ENCODE results near the gene STIM2. TPM values are rescaled to one million over a fixed set of nuclear protein-coding genes. Genes with fewer than 3 reads are reported as not detected.
"Not testable (repeated sequence)": the region's sequence is repeated elsewhere in the genome, so short reads cannot be mapped to it uniquely, and the experiment has no call there.

STIM2 gene
- total RNA-seq, 1 donor from 2014 or later = 43.9 TPM

- Histone ChIP-seq H3K4me1 (peaks cover 9% of the 10 kb centered on the region), H3K9me3 (no peaks in the 10 kb centered on the region), H3K36me3 (no peaks in the 10 kb centered on the region), H3K27ac (no peak overlapping the region), H3K4me3 (no peak overlapping the region), H3K27me3 (ENCODE audit: low read depth) (no peaks in the 10 kb centered on the region)
- DNase-seq (no peak), ATAC-seq (no peak)
- TF ChIP-seq, protein P1, sequence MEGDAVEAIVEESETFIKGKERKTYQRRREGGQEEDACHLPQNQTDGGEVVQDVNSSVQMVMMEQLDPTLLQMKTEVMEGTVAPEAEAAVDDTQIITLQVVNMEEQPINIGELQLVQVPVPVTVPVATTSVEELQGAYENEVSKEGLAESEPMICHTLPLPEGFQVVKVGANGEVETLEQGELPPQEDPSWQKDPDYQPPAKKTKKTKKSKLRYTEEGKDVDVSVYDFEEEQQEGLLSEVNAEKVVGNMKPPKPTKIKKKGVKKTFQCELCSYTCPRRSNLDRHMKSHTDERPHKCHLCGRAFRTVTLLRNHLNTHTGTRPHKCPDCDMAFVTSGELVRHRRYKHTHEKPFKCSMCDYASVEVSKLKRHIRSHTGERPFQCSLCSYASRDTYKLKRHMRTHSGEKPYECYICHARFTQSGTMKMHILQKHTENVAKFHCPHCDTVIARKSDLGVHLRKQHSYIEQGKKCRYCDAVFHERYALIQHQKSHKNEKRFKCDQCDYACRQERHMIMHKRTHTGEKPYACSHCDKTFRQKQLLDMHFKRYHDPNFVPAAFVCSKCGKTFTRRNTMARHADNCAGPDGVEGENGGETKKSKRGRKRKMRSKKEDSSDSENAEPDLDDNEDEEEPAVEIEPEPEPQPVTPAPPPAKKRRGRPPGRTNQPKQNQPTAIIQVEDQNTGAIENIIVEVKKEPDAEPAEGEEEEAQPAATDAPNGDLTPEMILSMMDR (IDR thresholded peaks at IDR 0.05) = no peak
- intact Hi-C loops (cut with DNase I) = no loop called here
Observed at GRCh38 chr4:26892480-26893150, 32.0 kb downstream of the STIM2 start.

- H3K4me1 ChIP-seq = peaks cover under 1% of the 10 kb centered on the region
- no peak for DNase-seq
- no peak overlapping the region for H3K4me3 ChIP-seq
- no peaks in the 10 kb centered on the region for H3K27me3 ChIP-seq (ENCODE audit: low read depth)
- no peak for ATAC-seq
- no peak overlapping the region for H3K27ac ChIP-seq
- no peaks in the 10 kb centered on the region for H3K9me3 ChIP-seq
- H3K36me3 ChIP-seq = no peaks in the 10 kb centered on the region
- intact Hi-C loops (cut with DNase I) = no loop called here
- TF ChIP-seq, protein P1 (IDR thresholded peaks at IDR 0.05) = no peak
Observed at GRCh38 chr4:26893491-26893890, 32.9 kb downstream of the STIM2 start.

DNA sequence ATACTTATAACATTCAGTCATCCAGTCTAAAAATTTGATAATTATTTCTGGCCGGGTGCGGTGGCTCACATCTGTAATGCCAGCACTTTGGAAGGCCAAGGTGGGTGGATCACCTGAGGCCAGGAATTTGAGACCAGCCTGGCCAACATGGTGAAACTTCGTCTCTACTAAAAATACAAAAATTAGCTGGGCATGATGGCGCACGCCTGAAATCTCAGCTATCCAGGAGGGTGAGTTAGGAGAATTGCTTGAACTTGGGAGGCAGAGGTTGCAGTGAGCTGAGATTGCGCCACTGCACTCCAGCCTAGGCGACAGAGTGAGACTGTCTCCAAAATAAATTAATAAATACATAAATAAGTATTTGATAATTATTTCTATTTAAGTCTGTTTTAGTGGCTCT is 34.2 kb downstream of the STIM2 start:
- H3K36me3 ChIP-seq; H3K4me1 ChIP-seq; H3K4me3 ChIP-seq; H3K27ac ChIP-seq; H3K9me3 ChIP-seq; DNase-seq; intact Hi-C loops (cut with DNase I); H3K27me3 ChIP-seq (ENCODE audit: low read depth); ATAC-seq: not testable (repeated sequence)

- no peaks in the 10 kb centered on the region for H3K27me3 ChIP-seq (ENCODE audit: low read depth)
- no peak for DNase-seq
- H3K27ac ChIP-seq = no peak overlapping the region
- peaks cover 12% of the 10 kb centered on the region for H3K4me1 ChIP-seq
- H3K36me3 ChIP-seq = no peaks in the 10 kb centered on the region
- no peak for ATAC-seq
- intact Hi-C loops (cut with DNase I) = no loop called here
- TF ChIP-seq, protein P1 (IDR thresholded peaks at IDR 0.05) = no peak
- no peak overlapping the region for H3K4me3 ChIP-seq
- no peaks in the 10 kb centered on the region for H3K9me3 ChIP-seq
Observed at GRCh38 chr4:26896636-26897035, 36.0 kb downstream of the STIM2 start.

GRCh38 chr4:26899991-26900390 is 39.4 kb downstream of the STIM2 start:
- TF ChIP-seq, protein P1 (IDR thresholded peaks at IDR 0.05) = no peak
- Histone ChIP-seq H3K27me3 (ENCODE audit: low read depth) (no peaks in the 10 kb centered on the region), H3K36me3 (no peaks in the 10 kb centered on the region), H3K27ac (no peak overlapping the region), H3K4me3 (no peak overlapping the region), H3K9me3 (no peaks in the 10 kb centered on the region), H3K4me1 (peaks cover 15% of the 10 kb centered on the region)
- DNase-seq (no peak), ATAC-seq (no peak)
- intact Hi-C loops (cut with DNase I) = no loop called here

GRCh38 chr4:26900765-26901164 is 40.1 kb downstream of the STIM2 start:
- Histone ChIP-seq H3K27me3 (ENCODE audit: low read depth) (no peaks in the 10 kb centered on the region), H3K27ac (no peak overlapping the region), H3K4me1 (peaks cover 17% of the 10 kb centered on the region), H3K9me3 (no peaks in the 10 kb centered on the region), H3K36me3 (no peaks in the 10 kb centered on the region), H3K4me3 (no peak overlapping the region)
- DNase-seq (no peak), ATAC-seq (no peak)
- TF ChIP-seq, protein P1 (IDR thresholded peaks at IDR 0.05) = no peak
- intact Hi-C loops (cut with DNase I) = no loop called here

All from lower lobe of right lung (tissue), 2 donors.